Neural cell (in vitro differentiated cells): ENCODE data around the gene PIP5K1B. TPM values are rescaled to one million over a fixed set of nuclear protein-coding genes. Genes with fewer than 3 reads are reported as not detected.

Source experiments
- H2AFZ ChIP-seq: fragments of 200-600, 300-800 bp; sonication (generic), shearing (Covaris generic); 2 replicates; pipeline ENCODE4 v1.6.0; 2014; ENCODE audit warnings: low read depth, mild to moderate bottlenecking, antibody characterized with exemption, low read length, moderate library complexity
- H3F3A ChIP-seq: fragments of 200-600 bp; shearing (Covaris generic); 2 replicates; pipeline ENCODE4 v1.6.1; 2016; ENCODE audit warnings: mild to moderate bottlenecking, moderate library complexity, mixed read lengths, antibody characterized with exemption, low read length; ENCODE audit not compliant: insufficient read depth, poor library complexity, severe bottlenecking
- H3K27ac ChIP-seq: fragments of 200-600, 300-800 bp; sonication (generic), shearing (Covaris generic); 2 replicates; pipeline ENCODE4 v1.5.1; 2014; ENCODE audit warnings: mild to moderate bottlenecking, low read length, moderate library complexity
- H3K27me3 ChIP-seq: fragments of 300-800, 200-600 bp; sonication (generic), shearing (Covaris generic); 2 replicates; pipeline ENCODE4 v1.6.0; 2014; ENCODE audit warnings: mild to moderate bottlenecking, low read depth, low read length, moderate library complexity; ENCODE audit not compliant: insufficient read depth
- H3K36me3 ChIP-seq: fragments of 300-800, 200-600 bp; sonication (generic), shearing (Covaris generic); 2 replicates; pipeline ENCODE4 v1.5.1; 2014; ENCODE audit warnings: mild to moderate bottlenecking, antibody characterized with exemption, low read length, moderate library complexity; ENCODE audit not compliant: insufficient read depth
- H3K4me2 ChIP-seq: fragments of 300-800, 200-600 bp; sonication (generic), shearing (Covaris generic); 2 replicates; pipeline ENCODE4 v1.6.0; 2014; ENCODE audit warnings: mild to moderate bottlenecking, low read length
- H3K4me3 ChIP-seq: fragments of 300-800, 200-600 bp; sonication (generic), shearing (Covaris generic); 2 replicates; pipeline ENCODE4 v1.5.1; 2014; ENCODE audit warnings: mild to moderate bottlenecking, low read length, moderate library complexity
- H3K79me2 ChIP-seq: fragments of 200-600 bp; shearing (Covaris generic); replicated peaks from 2 replicates; pipeline ENCODE4 v1.6.0; 2014; ENCODE audit warnings: mild to moderate bottlenecking, low read length, moderate library complexity; ENCODE audit not compliant: insufficient read depth
- H3K9ac ChIP-seq: fragments of 300-800, 200-600 bp; sonication (generic), shearing (Covaris generic); 2 replicates; pipeline ENCODE4 v1.6.1; 2016; ENCODE audit warnings: mild to moderate bottlenecking, low read length, mixed read lengths
- H3K9me2 ChIP-seq: fragments of 200-600 bp; shearing (Covaris generic); 2 replicates; pipeline ENCODE4 v1.6.1; 2016; ENCODE audit warnings: mild to moderate bottlenecking, low read length, mixed read lengths; ENCODE audit not compliant: insufficient read depth
- H3K9me3 ChIP-seq: fragments of 200-600, 300-800 bp; sonication (generic), shearing (Covaris generic); 2 replicates; pipeline ENCODE4 v1.6.1; 2016; ENCODE audit warnings: mild to moderate bottlenecking, mixed run types, low read length, moderate library complexity, mixed read lengths
- H4K20me1 ChIP-seq: fragments of 200-600 bp; shearing (Covaris generic); 2 replicates; pipeline ENCODE4 v1.6.1; 2016; ENCODE audit warnings: mild to moderate bottlenecking, mixed run types; ENCODE audit not compliant: insufficient read depth
- CTCF ChIP-seq: fragments of 450-650 bp; IDR thresholded peaks from 2 replicates; pipeline ENCODE4 v1.5.1; 2014; ENCODE audit warnings: antibody characterized with exemption, mild to moderate bottlenecking, moderate library complexity; ENCODE audit not compliant: poor library complexity, severe bottlenecking
- EP300 ChIP-seq: fragments of 450-650 bp; conservative IDR thresholded peaks from 2 replicates; pipeline ENCODE4 v1.6.1; 2014; ENCODE audit warnings: antibody characterized with exemption, mild to moderate bottlenecking, moderate library complexity; ENCODE audit not compliant: poor library complexity, severe bottlenecking
- EZH2 ChIP-seq: fragments of 200-600, 300-800 bp; shearing (Covaris generic), sonication (generic); IDR thresholded peaks from 2 replicates; pipeline ENCODE4 v1.6.1; 2014; ENCODE audit warnings: antibody characterized with exemption, low read length, borderline replicate concordance, mild to moderate bottlenecking; ENCODE audit not compliant: insufficient read depth, poor library complexity, severe bottlenecking
- MXI1 ChIP-seq: fragments of 450-650 bp; conservative IDR thresholded peaks from 2 replicates; pipeline ENCODE4 v1.6.1; 2014; ENCODE audit warnings: antibody characterized with exemption, mild to moderate bottlenecking; ENCODE audit not compliant: poor library complexity, severe bottlenecking
- POLR2AphosphoS5 ChIP-seq: IDR thresholded peaks from 2 replicates; pipeline ENCODE4 v1.6.1; 2012
- RAD21 ChIP-seq: fragments of 450-650 bp; conservative IDR thresholded peaks from 2 replicates; pipeline ENCODE4 v1.6.1; 2014; ENCODE audit warnings: antibody characterized with exemption, mild to moderate bottlenecking, moderate library complexity
- REST ChIP-seq: IDR thresholded peaks from 2 replicates; pipeline ENCODE4 v1.6.1; 2012; ENCODE audit warnings: borderline replicate concordance
- SMC3 ChIP-seq: fragments of 450-650 bp; conservative IDR thresholded peaks from 2 replicates; pipeline ENCODE4 v1.6.1; 2014; ENCODE audit warnings: antibody characterized with exemption, mild to moderate bottlenecking, moderate library complexity; ENCODE audit not compliant: poor library complexity
- TAF1 ChIP-seq: IDR thresholded peaks from 2 replicates; pipeline ENCODE4 v1.6.1; 2012; ENCODE audit warnings: low read depth
- polyA plus RNA-seq: library from polyadenylated mRNA; depleted of rRNA; stranded (reverse); fragments of >200 nt; gene quantifications from 2 replicates; pipeline ENCODE4 v1.2.3, GENCODE V29; 2014

PIP5K1B gene
- polyA plus RNA-seq, 1 donor from 2014 or later: 1.5 TPM

GRCh38 chr9:68672215-68672614 lies 32.8 kb upstream of the PIP5K1B start:
- Histone ChIP-seq H2AFZ (no peak overlapping the region), H3K36me3 (no peaks in the 10 kb centered on the region), H3K4me2 (no peak overlapping the region), H3K4me3 (no peak overlapping the region), H3K9me2 (no peaks in the 10 kb centered on the region), H3F3A (no peaks in the 10 kb centered on the region), H3K79me2 (no peaks in the 10 kb centered on the region), H4K20me1 (no peaks in the 10 kb centered on the region), H3K27ac (no peak overlapping the region), H3K9ac (no peak overlapping the region), H3K9me3 (no peaks in the 10 kb centered on the region), H3K27me3 (no peaks in the 10 kb centered on the region)
- TF ChIP-seq SMC3 (no peak), RAD21 (no peak), POLR2AphosphoS5 (no peak), EZH2 (no peak), TAF1 (no peak), MXI1 (no peak), CTCF (no peak), REST (no peak), EP300 (no peak)

DNA sequence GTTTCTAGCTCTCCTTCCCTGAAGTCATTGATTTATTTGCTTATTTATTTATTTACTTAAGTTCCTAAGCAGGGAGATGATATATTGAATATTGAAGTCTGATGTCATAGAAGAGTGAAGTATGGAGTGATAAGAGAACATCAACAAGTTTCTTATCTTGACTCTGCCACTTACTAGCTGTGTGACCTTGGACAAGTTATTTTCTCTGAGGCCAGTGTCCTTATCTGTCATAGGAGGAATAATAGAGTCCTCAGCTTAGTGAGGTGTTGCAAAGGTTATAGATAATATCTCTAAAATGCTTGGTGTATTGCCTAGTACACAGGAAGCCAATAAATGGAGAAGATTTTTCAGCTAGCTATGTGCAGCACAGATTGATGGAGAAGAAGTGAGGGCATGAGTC lies 32.4 kb upstream of the PIP5K1B start:
- no peaks in the 10 kb centered on the region for H3K79me2 ChIP-seq
- TF ChIP-seq MXI1 (no peak), RAD21 (no peak), EP300 (no peak), SMC3 (no peak), EZH2 (no peak), CTCF (no peak), POLR2AphosphoS5 (no peak), REST (no peak), TAF1 (no peak)
- no peaks in the 10 kb centered on the region for H3F3A ChIP-seq
- H3K4me2 ChIP-seq: no peak overlapping the region
- H3K9me3 ChIP-seq: no peaks in the 10 kb centered on the region
- H3K4me3 ChIP-seq: no peak overlapping the region
- no peaks in the 10 kb centered on the region for H4K20me1 ChIP-seq
- H3K9me2 ChIP-seq: no peaks in the 10 kb centered on the region
- no peaks in the 10 kb centered on the region for H3K27me3 ChIP-seq
- H2AFZ ChIP-seq: no peak overlapping the region
- no peaks in the 10 kb centered on the region for H3K36me3 ChIP-seq
- no peak overlapping the region for H3K27ac ChIP-seq
- no peak overlapping the region for H3K9ac ChIP-seq
